ENCODE results near the gene CBFB. TPM values are rescaled to one million over a fixed set of nuclear protein-coding genes. Genes with fewer than 3 reads are reported as not detected.

Gene CBFB
- total and polyA plus RNA-seq, 2 experiments from 2014 or later, result 47.4 to 59.0 TPM

DNA sequence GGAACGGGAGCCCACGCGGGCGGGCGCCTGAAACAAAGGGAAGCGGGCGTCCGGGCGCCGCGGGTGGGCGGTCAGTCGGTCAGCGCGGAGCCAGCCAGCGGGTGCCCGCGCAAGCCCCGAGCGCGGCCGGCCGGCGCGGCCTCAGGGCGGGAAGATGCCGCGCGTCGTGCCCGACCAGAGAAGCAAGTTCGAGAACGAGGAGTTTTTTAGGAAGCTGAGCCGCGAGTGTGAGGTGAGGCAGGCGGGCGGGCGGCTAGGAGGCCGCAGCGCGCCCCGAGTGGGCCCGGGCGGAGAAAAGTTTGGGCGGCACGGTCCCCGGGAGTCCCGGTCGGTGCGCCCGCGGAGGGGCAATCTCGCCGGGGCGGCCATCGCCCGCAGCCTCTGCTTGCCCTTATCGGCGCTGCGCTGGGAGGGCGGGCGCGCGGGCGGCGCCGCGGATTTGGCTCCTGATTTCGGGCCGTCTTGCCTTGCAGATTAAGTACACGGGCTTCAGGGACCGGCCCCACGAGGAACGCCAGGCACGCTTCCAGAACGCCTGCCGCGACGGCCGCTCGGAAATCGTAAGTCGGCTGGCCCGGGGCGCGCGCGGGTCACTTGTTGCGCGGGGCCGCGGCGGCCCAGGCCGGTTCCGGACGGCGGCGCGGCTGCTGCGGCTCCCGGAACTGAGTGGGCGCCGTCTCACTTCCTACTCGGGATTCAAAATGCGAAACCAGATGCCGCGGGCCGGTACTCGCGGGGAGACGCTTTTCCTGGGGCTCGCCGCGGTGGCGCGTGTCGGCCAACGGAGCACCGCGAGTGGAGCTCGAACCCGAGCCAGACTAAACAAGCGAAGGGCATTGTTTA is 526 bp downstream of the CBFB start:
- 2% methylated on average over 96 of the region's 123 CpGs for WGBS (ENCODE audit: low lambda C conversion rate, missing lambda C conversion rate)
- H3K4me3 ChIP-seq, result peak overlapping the region; percentile 76
- peak overlapping the region; percentile 85 for H2AFZ ChIP-seq
- peaks cover 30% of the 10 kb centered on the region for H3K4me1 ChIP-seq (ENCODE audit: insufficient read depth)
- TF ChIP-seq EZH2 (IDR thresholded peaks at IDR 0.05; ENCODE audit: borderline replicate concordance) (no peak), EZH2phosphoT487 (IDR thresholded peaks at IDR 0.05; ENCODE audit: low read depth, severe bottlenecking, unreplicated experiment) (no peak), CTCF (IDR thresholded peaks at IDR 0.05; ENCODE audit: poor library complexity) (no peak)
- peak overlapping the region; percentile 99 for H3K27ac ChIP-seq
- H3K4me2 ChIP-seq, result peak overlapping the region; percentile 88
- no peaks in the 10 kb centered on the region for H3K36me3 ChIP-seq (replicated peaks; ENCODE audit: insufficient read depth, low read depth)
- DNase-seq (ENCODE audit: low spot score), result peak; percentile 76
- no peaks in the 10 kb centered on the region for H3K9me2 ChIP-seq (replicated peaks; ENCODE audit: insufficient read depth)
- H3K9me3 ChIP-seq (ENCODE audit: low read depth), result no peaks in the 10 kb centered on the region
- peaks cover 23% of the 10 kb centered on the region for H4K20me1 ChIP-seq (ENCODE audit: insufficient read depth, poor library complexity, severe bottlenecking)
- H3K27me3 ChIP-seq, result no peaks in the 10 kb centered on the region
- peaks cover 47% of the 10 kb centered on the region for H3K79me2 ChIP-seq

- Histone ChIP-seq H3K36me3 (replicated peaks; ENCODE audit: insufficient read depth, low read depth) (no peaks in the 10 kb centered on the region), H3K4me2 (peak overlapping the region; percentile 88), H4K20me1 (ENCODE audit: insufficient read depth, poor library complexity, severe bottlenecking) (peaks cover 25% of the 10 kb centered on the region), H3K9me3 (ENCODE audit: low read depth) (no peaks in the 10 kb centered on the region), H3K9me2 (replicated peaks; ENCODE audit: insufficient read depth) (no peaks in the 10 kb centered on the region), H3K4me3 (peak overlapping the region; percentile 76), H3K27ac (peak overlapping the region; percentile 99), H3K79me2 (peaks cover 56% of the 10 kb centered on the region), H3K27me3 (no peaks in the 10 kb centered on the region), H2AFZ (peak overlapping the region; percentile 85), H3K4me1 (ENCODE audit: insufficient read depth) (peaks cover 28% of the 10 kb centered on the region)
- DNase-seq (ENCODE audit: low spot score), result no peak
- whole genome bisulfite sequencing (ENCODE audit: low lambda C conversion rate, missing lambda C conversion rate), result 35% methylated on average over 18 of the region's 18 CpGs
- no peak for TF ChIP-seq CTCF (IDR thresholded peaks at IDR 0.05; ENCODE audit: poor library complexity)
- TF ChIP-seq EZH2 (IDR thresholded peaks at IDR 0.05; ENCODE audit: borderline replicate concordance), result no peak
- no peak for TF ChIP-seq EZH2phosphoT487 (IDR thresholded peaks at IDR 0.05; ENCODE audit: low read depth, severe bottlenecking, unreplicated experiment)
These were observed 1.4 kb downstream of the CBFB start for GRCh38 chr16:67030221-67030962.

DNA sequence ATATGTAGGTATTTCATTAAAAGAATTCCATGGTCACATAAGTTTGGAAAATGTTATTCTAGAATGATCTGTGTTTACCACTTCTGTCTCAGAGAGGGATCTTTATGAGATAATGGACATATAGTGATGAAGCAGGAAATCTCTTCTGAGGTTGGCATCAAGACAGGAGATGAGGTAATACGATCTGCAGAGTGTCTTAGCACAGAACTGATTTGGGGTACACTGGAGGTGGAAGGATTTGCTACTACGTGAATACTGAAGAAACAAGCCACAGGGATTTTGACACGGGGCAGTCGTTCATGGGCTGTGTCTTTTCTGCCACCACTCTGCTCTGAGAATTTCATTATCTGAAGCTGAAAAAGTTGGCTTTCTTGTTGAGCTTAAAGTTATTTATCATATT is 5.5 kb downstream of the CBFB start:
- H3K27me3 ChIP-seq, result no peaks in the 10 kb centered on the region
- H3K79me2 ChIP-seq, result peaks cover 97% of the 10 kb centered on the region
- peaks cover 42% of the 10 kb centered on the region for H4K20me1 ChIP-seq (ENCODE audit: insufficient read depth, poor library complexity, severe bottlenecking)
- DNase-seq (ENCODE audit: low spot score), result no peak
- H2AFZ ChIP-seq, result no peak overlapping the region
- H3K4me1 ChIP-seq (ENCODE audit: insufficient read depth), result peaks cover 26% of the 10 kb centered on the region
- no peaks in the 10 kb centered on the region for H3K36me3 ChIP-seq (replicated peaks; ENCODE audit: insufficient read depth, low read depth)
- TF ChIP-seq CTCF (IDR thresholded peaks at IDR 0.05; ENCODE audit: poor library complexity) (no peak), EZH2 (IDR thresholded peaks at IDR 0.05; ENCODE audit: borderline replicate concordance) (no peak)
- H3K9me3 ChIP-seq (ENCODE audit: low read depth), result no peaks in the 10 kb centered on the region
- H3K9me2 ChIP-seq (replicated peaks; ENCODE audit: insufficient read depth), result no peaks in the 10 kb centered on the region
- no peak overlapping the region for H3K4me3 ChIP-seq
- H3K27ac ChIP-seq, result peak overlapping the region; percentile 39
- WGBS (ENCODE audit: low lambda C conversion rate, missing lambda C conversion rate), result 43% methylated on average over 4 of the region's 4 CpGs
- peak overlapping the region; percentile 24 for H3K4me2 ChIP-seq

All from hepatocyte (in vitro differentiated cells).